GM18870 (cell line): ENCODE results near the gene BCL2L13.

Experiments used
- ATAC-seq: cut with Tn5 transposase; IDR thresholded peaks from one replicate; pipeline ENCODE4 v1.9.1; 2021; ENCODE audit warnings: moderate library complexity; ENCODE audit not compliant: unreplicated experiment

BCL2L13 gene

GRCh38 chr22:17777005-17777716 is 138.6 kb downstream of the BCL2L13 start:
- ATAC-seq = no peak

- no peak for ATAC-seq
These were observed 139.1 kb downstream of the BCL2L13 start for GRCh38 chr22:17777717-17778044.

GRCh38 chr22:17778412-17778976 is 139.9 kb downstream of the BCL2L13 start:
- ATAC-seq = no peak

- ATAC-seq = peak; percentile 34
These were observed 140.9 kb downstream of the BCL2L13 start for GRCh38 chr22:17779286-17780115.

DNA sequence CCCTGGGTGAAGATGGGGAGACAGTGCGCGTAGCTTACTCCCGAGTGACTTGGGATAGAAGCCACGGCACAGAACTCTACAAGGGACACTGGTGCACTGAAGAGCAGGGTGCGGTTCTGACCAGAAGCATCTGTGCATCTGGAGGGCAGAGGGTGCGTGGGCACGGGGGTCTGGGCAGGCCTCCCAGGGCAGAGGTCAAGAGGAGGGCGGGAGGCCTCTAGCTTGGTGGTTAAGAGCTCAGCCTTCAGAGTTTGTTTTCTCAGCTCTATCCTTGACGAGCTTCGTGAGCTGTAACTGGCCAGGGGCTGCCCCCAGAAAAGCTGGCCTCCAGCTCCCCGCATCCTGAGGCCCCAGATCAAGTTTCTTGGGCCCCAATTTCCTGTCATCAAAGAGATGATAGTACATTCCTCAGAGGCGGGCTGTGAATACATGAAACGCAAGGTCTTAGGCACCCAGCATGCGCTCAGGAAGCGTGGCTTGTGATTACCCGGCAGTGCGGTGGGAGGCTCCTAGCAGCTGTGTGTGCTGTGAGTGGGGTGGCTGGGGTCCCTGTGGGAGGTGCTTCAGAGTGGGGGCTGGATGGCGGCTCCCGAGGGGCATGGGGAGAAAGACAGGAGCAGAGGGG is 141.7 kb downstream of the BCL2L13 start:
- no peak for ATAC-seq
